Neural cell (in vitro differentiated cells): ENCODE measurements around the gene SP140L.

Experiments
- CTCF ChIP-seq: fragments of 450-650 bp; IDR thresholded peaks from 2 replicates; pipeline ENCODE4 v1.5.1; 2014; ENCODE audit warnings: antibody characterized with exemption, mild to moderate bottlenecking, moderate library complexity; ENCODE audit not compliant: poor library complexity, severe bottlenecking
- EP300 ChIP-seq: fragments of 450-650 bp; conservative IDR thresholded peaks from 2 replicates; pipeline ENCODE4 v1.6.1; 2014; ENCODE audit warnings: antibody characterized with exemption, mild to moderate bottlenecking, moderate library complexity; ENCODE audit not compliant: poor library complexity, severe bottlenecking
- EZH2 ChIP-seq: fragments of 200-600, 300-800 bp; shearing (Covaris generic), sonication (generic); IDR thresholded peaks from 2 replicates; pipeline ENCODE4 v1.6.1; 2014; ENCODE audit warnings: antibody characterized with exemption, low read length, borderline replicate concordance, mild to moderate bottlenecking; ENCODE audit not compliant: insufficient read depth, poor library complexity, severe bottlenecking
- MXI1 ChIP-seq: fragments of 450-650 bp; conservative IDR thresholded peaks from 2 replicates; pipeline ENCODE4 v1.6.1; 2014; ENCODE audit warnings: antibody characterized with exemption, mild to moderate bottlenecking; ENCODE audit not compliant: poor library complexity, severe bottlenecking
- POLR2AphosphoS5 ChIP-seq: IDR thresholded peaks from 2 replicates; pipeline ENCODE4 v1.6.1; 2012
- RAD21 ChIP-seq: fragments of 450-650 bp; conservative IDR thresholded peaks from 2 replicates; pipeline ENCODE4 v1.6.1; 2014; ENCODE audit warnings: antibody characterized with exemption, mild to moderate bottlenecking, moderate library complexity
- REST ChIP-seq: IDR thresholded peaks from 2 replicates; pipeline ENCODE4 v1.6.1; 2012; ENCODE audit warnings: borderline replicate concordance
- SMC3 ChIP-seq: fragments of 450-650 bp; conservative IDR thresholded peaks from 2 replicates; pipeline ENCODE4 v1.6.1; 2014; ENCODE audit warnings: antibody characterized with exemption, mild to moderate bottlenecking, moderate library complexity; ENCODE audit not compliant: poor library complexity
- TAF1 ChIP-seq: IDR thresholded peaks from 2 replicates; pipeline ENCODE4 v1.6.1; 2012; ENCODE audit warnings: low read depth

GRCh38 chr2:230335864-230336506, 9.0 kb downstream of the SP140L start:
- TF ChIP-seq CTCF = no peak
- TF ChIP-seq SMC3 = no peak
- no peak for TF ChIP-seq POLR2AphosphoS5
- no peak for TF ChIP-seq TAF1
- no peak for TF ChIP-seq EZH2
- no peak for TF ChIP-seq REST
- TF ChIP-seq MXI1 = no peak
- no peak for TF ChIP-seq EP300
- TF ChIP-seq RAD21 = no peak
